ENCODE measurements around the gene YWHAB. TPM values are rescaled to one million over a fixed set of nuclear protein-coding genes. Genes with fewer than 3 reads are reported as not detected.

YWHAB gene
- total and polyA plus RNA-seq, 2 donors from 2014 or later: 156 to 216 TPM

- DNase-seq (no peak), FAIRE-seq (no peak)
- H3K4me3 ChIP-seq (ENCODE audit: low read length in 3 of 3): no peak overlapping the region
- H3K9ac ChIP-seq (ENCODE audit: low read length in 3 of 3): no peak overlapping the region
- TF ChIP-seq, protein P1, sequence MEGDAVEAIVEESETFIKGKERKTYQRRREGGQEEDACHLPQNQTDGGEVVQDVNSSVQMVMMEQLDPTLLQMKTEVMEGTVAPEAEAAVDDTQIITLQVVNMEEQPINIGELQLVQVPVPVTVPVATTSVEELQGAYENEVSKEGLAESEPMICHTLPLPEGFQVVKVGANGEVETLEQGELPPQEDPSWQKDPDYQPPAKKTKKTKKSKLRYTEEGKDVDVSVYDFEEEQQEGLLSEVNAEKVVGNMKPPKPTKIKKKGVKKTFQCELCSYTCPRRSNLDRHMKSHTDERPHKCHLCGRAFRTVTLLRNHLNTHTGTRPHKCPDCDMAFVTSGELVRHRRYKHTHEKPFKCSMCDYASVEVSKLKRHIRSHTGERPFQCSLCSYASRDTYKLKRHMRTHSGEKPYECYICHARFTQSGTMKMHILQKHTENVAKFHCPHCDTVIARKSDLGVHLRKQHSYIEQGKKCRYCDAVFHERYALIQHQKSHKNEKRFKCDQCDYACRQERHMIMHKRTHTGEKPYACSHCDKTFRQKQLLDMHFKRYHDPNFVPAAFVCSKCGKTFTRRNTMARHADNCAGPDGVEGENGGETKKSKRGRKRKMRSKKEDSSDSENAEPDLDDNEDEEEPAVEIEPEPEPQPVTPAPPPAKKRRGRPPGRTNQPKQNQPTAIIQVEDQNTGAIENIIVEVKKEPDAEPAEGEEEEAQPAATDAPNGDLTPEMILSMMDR (IDR thresholded peaks at IDR 0.05; ENCODE audit: borderline replicate concordance, extremely low read depth, insufficient read depth): no peak
- no peak overlapping the region for H3K27ac ChIP-seq (ENCODE audit: low read depth in 2 of 2, low read length in 2 of 2)
- H3K4me1 ChIP-seq (ENCODE audit: control insufficient read depth in 2 of 3, insufficient read depth in 2 of 3, low read depth in 1 of 3, low read length in 3 of 3): peaks cover 0 to 15% (median 14%) of the 10 kb centered on the region in 3 donors
- intact Hi-C loops (cut with DNase I): no loop called here
- peaks cover 12 to 47% (median 28%) of the 10 kb centered on the region in 3 donors for H3K36me3 ChIP-seq (ENCODE audit: control insufficient read depth in 2 of 3, insufficient read depth in 3 of 3, low read length in 3 of 3)
- no peaks in the 10 kb centered on the region for H3K27me3 ChIP-seq (ENCODE audit: control insufficient read depth, insufficient read depth, low read length)
- no peaks in the 10 kb centered on the region for H3K9me3 ChIP-seq (ENCODE audit: control insufficient read depth in 2 of 3, insufficient read depth in 1 of 3, low read length in 3 of 3)
Observed at GRCh38 chr20:44956410-44956809, 70.9 kb downstream of the YWHAB start.

Other genes starting within 250 kb of the YWHAB start
- 6.5 TPM for gene ADA, start 234.0 kb upstream of the YWHAB start, total RNA-seq
- gene ADA, start 234.0 kb upstream of the YWHAB start, polyA plus RNA-seq (ENCODE audit: insufficient read depth, low read depth, low replicate concordance): 3.1 TPM
- 3.1 TPM for gene CCN5, start 170.3 kb upstream of the YWHAB start, total RNA-seq
- gene CCN5, start 170.3 kb upstream of the YWHAB start, polyA plus RNA-seq (ENCODE audit: insufficient read depth, low read depth, low replicate concordance): 0.41 TPM
- 11.7 TPM for gene KCNK15, start 139.8 kb upstream of the YWHAB start, total RNA-seq
- gene KCNK15, start 139.8 kb upstream of the YWHAB start, polyA plus RNA-seq (ENCODE audit: insufficient read depth, low read depth, low replicate concordance): 0.62 TPM
- 0.13 TPM for gene RIMS4, start 75.2 kb upstream of the YWHAB start, total RNA-seq
- gene RIMS4, start 75.2 kb upstream of the YWHAB start, polyA plus RNA-seq (ENCODE audit: insufficient read depth, low read depth, low replicate concordance): not detected
- gene PABPC1L, start 24.4 kb downstream of the YWHAB start, total RNA-seq: 48.6 TPM
- 24.4 TPM for gene PABPC1L, start 24.4 kb downstream of the YWHAB start, polyA plus RNA-seq (ENCODE audit: insufficient read depth, low read depth, low replicate concordance)
- gene TOMM34, start 74.7 kb downstream of the YWHAB start, total RNA-seq: 18.8 TPM
- 39.6 TPM for gene TOMM34, start 74.7 kb downstream of the YWHAB start, polyA plus RNA-seq (ENCODE audit: insufficient read depth, low read depth, low replicate concordance)
- gene STK4, start 80.8 kb downstream of the YWHAB start, total RNA-seq: 41.0 TPM
- 4.3 TPM for gene STK4, start 80.8 kb downstream of the YWHAB start, polyA plus RNA-seq (ENCODE audit: insufficient read depth, low read depth, low replicate concordance)
- 2.9 TPM for gene KCNS1, start 215.4 kb downstream of the YWHAB start, total RNA-seq
- gene KCNS1, start 215.4 kb downstream of the YWHAB start, polyA plus RNA-seq (ENCODE audit: insufficient read depth, low read depth, low replicate concordance): 0.19 TPM
- 1.0 TPM for gene WFDC5, start 229.5 kb downstream of the YWHAB start, total RNA-seq
- not detected for gene WFDC5, start 229.5 kb downstream of the YWHAB start, polyA plus RNA-seq (ENCODE audit: insufficient read depth, low read depth, low replicate concordance)
- gene WFDC12, start 238.8 kb downstream of the YWHAB start, total RNA-seq: 1.4 TPM
- gene WFDC12, start 238.8 kb downstream of the YWHAB start, polyA plus RNA-seq (ENCODE audit: insufficient read depth, low read depth, low replicate concordance): not detected